Heart left ventricle (tissue), 16 donors: ENCODE results near the gene C1QL1. TPM values are rescaled to one million over a fixed set of nuclear protein-coding genes. Genes with fewer than 3 reads are reported as not detected.

Source experiments
- ATAC-seq, 4 donors: fragments of 200-7000 bp; cut with Tn5 transposase; one replicate each; pipeline ENCODE4 v1.9.1; 2020 to 2022; ENCODE audit warnings: moderate library complexity in 4 of 4, mild to moderate bottlenecking in 3 of 4, moderate number of reproducible peaks in 1 of 4
- DNase-seq, 5 donors: peaks; one replicate each; pipeline ENCODE4 v3.0.0-alpha.2; 2020
- H3K27ac ChIP-seq, 12 donors: fragments of 200-600 bp; sonication (generic) in 4 of 12; one replicate each; pipeline versions ENCODE4 v1.5.0 to v1.8.0; 2016 to 2022; ENCODE audit warnings: mild to moderate bottlenecking in 2 of 12
- H3K27me3 ChIP-seq, 9 donors: fragments of 200-600 bp; sonication (generic) in 2 of 9; one replicate each; pipeline versions ENCODE4 v1.5.1 to v1.8.0; 2016 to 2022; ENCODE audit warnings: mild to moderate bottlenecking in 3 of 9
- H3K36me3 ChIP-seq, 9 donors: fragments of 200-600 bp; sonication (generic) in 2 of 9; one replicate each; pipeline versions ENCODE4 v1.5.0 to v1.8.0; 2018 to 2022; ENCODE audit warnings: mild to moderate bottlenecking in 2 of 9
- H3K4me1 ChIP-seq, 12 donors: fragments of 200-600 bp; sonication (generic) in 4 of 12; one replicate each; pipeline versions ENCODE4 v1.5.0 to v1.8.0; 2016 to 2022; ENCODE audit warnings: mild to moderate bottlenecking in 3 of 12
- H3K4me3 ChIP-seq, 12 donors: fragments of 200-600 bp; sonication (generic) in 4 of 12; one replicate each; pipeline versions ENCODE4 v1.5.0 to v1.8.0; 2017 to 2022; ENCODE audit warnings: mild to moderate bottlenecking in 9 of 12, moderate library complexity in 4 of 12
- H3K9me3 ChIP-seq, 12 donors: fragments of 200-600 bp; sonication (generic) in 4 of 12; one replicate each; pipeline versions ENCODE4 v1.5.0 to v1.8.0; 2016 to 2022; ENCODE audit warnings: mild to moderate bottlenecking in 1 of 12
- CTCF ChIP-seq, 12 donors: fragments of 200-600 bp; sonication (generic) in 4 of 12; IDR thresholded peaks; one replicate each; pipeline versions ENCODE4 v1.5.0 to v1.8.0; 2018 to 2022; ENCODE audit warnings: antibody characterized with exemption in 12 of 12, mild to moderate bottlenecking in 5 of 12
- POLR2A ChIP-seq, 2 donors: fragments of 450-650 bp; IDR thresholded peaks; one replicate each; pipeline ENCODE4 v1.6.1; 2017; ENCODE audit warnings: antibody characterized with exemption in 2 of 2, mild to moderate bottlenecking in 2 of 2, moderate library complexity in 2 of 2
- WGBS, 4 donors: extraction: QIAGEN DNeasy Blood & Tissue Kit in 2 of 4; methylation state at CpG; one replicate each; pipeline versions ENCODE4 v1.1.5 to v1.1.7; 2013 to 2018; 5-methylcytosine and 5-hydroxymethylcytosine counted together
- intact Hi-C, 10 donors: fragments of 100-400 bp; cut with DNase I; formaldehyde crosslinking; loops; one replicate each; pipeline versions ENCODE4 v1.11.1 to v1.14.2; 2022
- polyA plus RNA-seq, 2 donors: library from polyadenylated mRNA; stranded (reverse); fragments of 200-250 nt; gene quantifications; one replicate each; pipeline ENCODE4 v1.2.3, GENCODE V29; 2013
- total RNA-seq, 9 donors: library from RNA; depleted of rRNA in 2 of 9; stranded (reverse); fragments of >200 nt in 2 of 9; fragmentation: NEBNext Ultra II Directional in 3 of 9; extraction: Animal tissue kit (Norgen Biotek cat#: 25700) in 3 of 9; gene quantifications; one replicate each; pipeline versions ENCODE4 v1.1.0 to v1.2.4, GENCODE V29; 2016 to 2023
- donor health status: ischemic (EF 13 %, LVEDD 7.1; RV severe dilation, severe dysfunction).
- donor health status: healthy with polysubstance abuse.
- donor health status: DM: no; HTN: yes; CAD: no.
- donor health status: DM: no; HTN: no; CAD: no.
- donor health status: ischemic (EF 25% LVEDD 6.9; RV normal size, moderate dysfunction).
- donor health status: ischemic (EF 25% LVEDD 5.7; RV mildly dilated, moderate dysfunction).
- donor health status: healthy.
- donor health status: DM: yes; HTN: yes; CAD: no.
- donor health status: ischemic (EF 35%, LVEDD 5.7; RV mildly dilated, moderate dysfunction).
- donor health status: nonischemic (EF 11% LVEDD 7.7; RV severe dilation, severe dysfunction).
- donor health status: DM: yes; HTN: yes; CAD: no.
- donor health status: PGD.
- donor health status: ischemic (EF 29% LVEDD 5.4; RV normal size, mild dysfunction).
- donor health status: nonischemic (EF 23%, LVEDD 6.1; RV moderate dilation, normal function).

Gene C1QL1
- total and polyA plus RNA-seq, 11 donors, result 0.66 to 5.8 (median 1.4) TPM

GRCh38 chr17:44996304-44996703 is 28.2 kb upstream of the C1QL1 start:
- TF ChIP-seq POLR2A (IDR thresholded peaks at IDR 0.05) (no peak), CTCF (IDR thresholded peaks at IDR 0.05) (no peak)
- WGBS, 4 donors, result 60 to 82% (median 66%) methylated on average over 10 of the region's 10 CpGs
- Histone ChIP-seq H3K9me3 (peaks cover 0 to 12% (median 3%) of the 10 kb centered on the region in 12 donors), H3K4me1 (peaks cover 0 to 18% (median 5%) of the 10 kb centered on the region in 12 donors), H3K27ac (no peak overlapping the region), H3K27me3 (peaks cover 0 to 6% (median 0%) of the 10 kb centered on the region in 9 donors), H3K4me3 (no peak overlapping the region), H3K36me3 (no peaks in the 10 kb centered on the region)
- ATAC-seq, result no peak
- no peak for DNase-seq
- intact Hi-C loops, result no loop called here

DNA sequence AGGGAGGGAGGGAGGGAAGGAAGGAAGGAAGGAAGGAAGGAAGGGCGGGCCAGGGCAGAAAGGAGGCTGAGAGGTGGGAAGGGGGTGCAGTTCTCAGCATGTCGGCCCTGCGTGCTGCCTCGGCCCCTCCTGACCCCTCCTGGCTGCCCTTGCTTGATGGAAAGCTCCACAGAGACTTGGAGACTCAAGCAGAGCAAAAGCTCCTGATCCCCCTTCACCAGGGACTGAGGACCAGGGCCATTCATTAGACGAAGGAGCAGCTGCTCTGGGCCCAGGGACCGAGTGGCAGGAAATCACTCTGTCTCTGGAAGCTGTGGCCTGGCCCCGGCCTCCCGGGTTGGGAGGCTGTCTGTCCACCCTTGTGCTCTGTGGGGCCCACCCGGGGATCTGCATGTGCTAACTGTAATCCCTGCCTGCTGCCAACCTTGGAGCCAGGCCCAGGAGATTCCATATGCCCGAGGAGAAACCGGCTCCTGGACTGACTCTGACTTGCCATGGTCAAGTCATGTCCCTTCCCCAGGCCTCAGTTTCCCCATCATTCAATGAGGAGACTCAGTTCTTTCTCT is 27.4 kb upstream of the C1QL1 start:
- peaks cover 0 to 18% (median 5%) of the 10 kb centered on the region in 12 donors for H3K4me1 ChIP-seq
- peaks cover 0 to 12% (median 3%) of the 10 kb centered on the region in 12 donors for H3K9me3 ChIP-seq
- no peak overlapping the region for H3K4me3 ChIP-seq
- ATAC-seq (peak; percentile 49 to 83 (median 67)), DNase-seq (peak in 4 of 5 donors; percentile 33 to 55 (median 40))
- no peaks in the 10 kb centered on the region for H3K36me3 ChIP-seq
- no peak overlapping the region for H3K27ac ChIP-seq
- peaks cover 0 to 6% (median 0%) of the 10 kb centered on the region in 9 donors for H3K27me3 ChIP-seq
- 28 to 30% (median 29%) methylated on average over 9 to 11 of the region's 11 CpGs for WGBS, 4 donors
- TF ChIP-seq POLR2A (IDR thresholded peaks at IDR 0.05), result no peak
- TF ChIP-seq CTCF (IDR thresholded peaks at IDR 0.05), result no peak
- intact Hi-C loops, result no loop called here

DNA sequence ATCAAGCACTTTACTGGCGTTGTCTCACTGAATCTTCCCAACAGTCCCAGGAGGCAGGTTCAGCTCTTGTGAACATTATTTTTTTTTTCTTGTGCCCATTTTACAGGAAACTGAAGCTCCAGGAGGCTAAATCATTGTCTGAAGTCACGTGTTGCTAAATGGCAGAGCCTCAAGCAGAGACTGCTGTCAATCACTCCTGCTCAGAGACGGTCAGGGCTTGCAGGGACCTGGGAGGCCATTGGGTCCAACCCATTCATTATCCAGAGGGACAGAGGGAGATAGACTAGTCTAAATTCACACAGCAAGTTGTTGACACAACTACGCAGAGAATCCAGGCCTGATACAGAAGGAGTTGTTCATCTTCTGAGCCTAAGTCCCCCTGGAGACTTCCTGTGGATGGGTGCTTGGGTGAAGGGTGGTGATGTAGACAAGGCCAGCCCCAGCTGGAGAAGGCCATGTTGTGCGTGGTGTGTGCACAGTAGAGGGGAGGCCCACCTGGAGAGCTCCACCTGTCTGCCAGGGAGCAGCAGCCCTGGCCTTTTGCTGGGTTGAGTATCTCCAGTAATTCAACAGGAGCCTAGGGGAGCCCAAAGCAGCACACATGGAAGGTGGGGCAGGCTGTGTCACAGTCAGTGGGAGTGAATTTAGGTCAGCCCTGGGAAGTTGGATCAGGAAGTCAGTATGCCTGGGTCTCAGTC is 24.3 kb upstream of the C1QL1 start:
- Histone ChIP-seq H3K36me3 (no peaks in the 10 kb centered on the region), H3K27me3 (peaks cover 0 to 14% (median 0%) of the 10 kb centered on the region in 9 donors), H3K9me3 (no peaks in the 10 kb centered on the region), H3K4me1 (peaks cover 0 to 15% (median 2%) of the 10 kb centered on the region in 12 donors), H3K4me3 (no peak overlapping the region), H3K27ac (no peak overlapping the region)
- no peak for TF ChIP-seq CTCF (IDR thresholded peaks at IDR 0.05)
- TF ChIP-seq POLR2A (IDR thresholded peaks at IDR 0.05), result no peak
- WGBS, 4 donors, result 87 to 90% (median 89%) methylated on average over 5 of the region's 5 CpGs
- intact Hi-C loops, result no loop called here
- ATAC-seq (no peak), DNase-seq (no peak)

GRCh38 chr17:44990994-44991393 is 22.9 kb upstream of the C1QL1 start:
- DNase-seq, result no peak
- Histone ChIP-seq H3K27me3 (peaks cover 0 to 26% (median 0%) of the 10 kb centered on the region in 9 donors), H3K27ac (no peak overlapping the region), H3K4me3 (no peak overlapping the region), H3K9me3 (no peaks in the 10 kb centered on the region), H3K36me3 (no peaks in the 10 kb centered on the region), H3K4me1 (peaks cover 0 to 14% (median 2%) of the 10 kb centered on the region in 12 donors)
- TF ChIP-seq CTCF (IDR thresholded peaks at IDR 0.05), result no peak
- TF ChIP-seq POLR2A (IDR thresholded peaks at IDR 0.05), result no peak
- 77 to 90% (median 82%) methylated on average over 10 of the region's 10 CpGs for WGBS, 4 donors
- intact Hi-C loops, result no loop called here
- ATAC-seq, result no peak
